Breast epithelium (tissue), 3 donors: Measurements from ENCODE around the gene ADH1C.
"Not testable (repeated sequence)": the region's sequence is repeated elsewhere in the genome, so short reads cannot be mapped to it uniquely, and the experiment has no call there.

ENCODE experiments used
- CTCF ChIP-seq, 3 donors: fragments of 450-650 bp; IDR thresholded peaks; one replicate each; pipeline ENCODE4 v1.5.1; 2016 to 2017; ENCODE audit warnings: antibody characterized with exemption in 3 of 3, mild to moderate bottlenecking in 3 of 3, moderate library complexity in 3 of 3
- POLR2A ChIP-seq: fragments of 450-650 bp; IDR thresholded peaks from one replicate; pipeline ENCODE4 v1.6.1; 2016; ENCODE audit warnings: antibody characterized with exemption, mild to moderate bottlenecking, moderate library complexity

- TF ChIP-seq CTCF (IDR thresholded peaks at IDR 0.05); POLR2A: not testable (repeated sequence)
These were observed 15.3 kb upstream of the ADH1C start for GRCh38 chr4:99367817-99368216.
